ENCODE data around the gene KIAA1328. TPM values are rescaled to one million over a fixed set of nuclear protein-coding genes. Genes with fewer than 3 reads are reported as not detected.
A peak's percentile ranks its signal among the peaks of the same experiment; 100 is the strongest.

Gene KIAA1328
- total RNA-seq, 1 experiment from 2014 or later = 4.9 TPM

DNA sequence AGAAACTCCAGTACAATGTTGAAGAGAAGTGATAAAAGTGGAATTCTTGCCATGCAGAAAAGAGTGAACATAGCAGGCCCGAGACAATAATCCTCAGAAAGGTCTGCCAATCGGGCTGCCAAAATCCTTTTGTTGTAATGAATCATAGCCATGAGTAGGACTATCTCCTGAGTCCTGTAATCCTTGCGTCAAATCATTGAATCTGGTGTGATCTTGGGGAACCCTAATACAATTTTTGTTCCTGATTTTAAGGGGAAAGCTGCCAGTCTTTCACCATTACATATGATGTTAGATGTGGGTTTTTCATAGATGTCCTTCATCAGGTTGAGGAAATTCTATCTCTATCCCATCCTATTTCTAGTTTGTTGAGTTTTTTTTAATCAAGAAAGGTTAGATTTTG lies 2.4 kb upstream of the KIAA1328 start:
- Mint-ChIP-seq H3K4me3 (ENCODE audit: unreplicated experiment) (no peak overlapping the region), H3K36me3 (ENCODE audit: insufficient read depth, unreplicated experiment) (no peaks in the 10 kb centered on the region), H3K4me1 (ENCODE audit: low read depth, unreplicated experiment) (peaks cover 8% of the 10 kb centered on the region), H3K27me3 (ENCODE audit: insufficient read depth, unreplicated experiment) (no peaks in the 10 kb centered on the region), H3K9me3 (ENCODE audit: unreplicated experiment) (no peaks in the 10 kb centered on the region), H3K27ac (ENCODE audit: unreplicated experiment) (no peak overlapping the region)
- ChIA-PET POLR2A (no interaction called here), CTCF (no interaction called here)
- intact Hi-C loops (cut with micrococcal nuclease; ENCODE audit: unreplicated experiment) = no loop called here
- H3K36me3 ChIP-seq (ENCODE audit: control insufficient read depth, insufficient read depth, low read length) = no peaks in the 10 kb centered on the region
- no peaks in the 10 kb centered on the region for H3K4me1 ChIP-seq
- no peaks in the 10 kb centered on the region for H3K9me3 ChIP-seq
- BruUV-seq (replicated peaks) = no TSS peak
- no peak overlapping the region for H3K4me3 ChIP-seq (ENCODE audit: low read depth, low read length)
- no peaks in the 10 kb centered on the region for H3K27me3 ChIP-seq (replicated peaks; ENCODE audit: control insufficient read depth, insufficient read depth, low read length)
- no peak for TF ChIP-seq CTCF (IDR thresholded peaks at IDR 0.05; ENCODE audit: insufficient read depth in 1 of 2, low read depth in 1 of 2, low read length in 1 of 2, severe bottlenecking in 1 of 2, unreplicated experiment in 1 of 2)
- DNase-seq = no peak

DNA sequence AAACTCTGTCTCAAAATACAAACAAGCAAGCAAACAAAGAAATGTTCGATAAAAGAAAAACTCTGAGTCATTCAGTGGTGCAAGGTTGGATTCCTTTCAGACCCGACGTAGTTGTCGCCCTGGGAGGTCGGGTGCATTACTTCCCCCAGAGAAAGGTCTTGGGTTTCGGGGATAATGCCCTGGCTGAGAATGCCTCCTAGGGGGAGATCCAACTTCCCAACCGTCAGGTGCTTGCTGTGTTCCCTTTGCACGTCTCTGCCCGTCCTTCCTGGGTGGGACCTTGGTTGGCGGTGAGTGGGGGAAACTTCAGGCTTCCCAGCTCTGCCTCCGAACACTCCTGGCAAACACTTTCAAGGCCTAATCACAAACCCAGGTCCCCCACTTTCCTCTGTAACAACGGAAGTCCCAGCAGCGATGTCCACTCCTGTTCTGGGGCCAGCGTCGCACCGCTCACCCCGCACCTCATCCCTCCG lies 734 bp upstream of the KIAA1328 start:
- TF ChIP-seq CTCF (IDR thresholded peaks at IDR 0.05; ENCODE audit: insufficient read depth in 1 of 2, low read depth in 1 of 2, low read length in 1 of 2, severe bottlenecking in 1 of 2, unreplicated experiment in 1 of 2) = no peak
- H3K4me1 ChIP-seq = no peaks in the 10 kb centered on the region
- H3K9me3 ChIP-seq = no peaks in the 10 kb centered on the region
- POLR2A ChIA-PET = no interaction called here
- H3K4me1 Mint-ChIP-seq (ENCODE audit: low read depth, unreplicated experiment) = peaks cover 8% of the 10 kb centered on the region
- no peaks in the 10 kb centered on the region for H3K27me3 ChIP-seq (replicated peaks; ENCODE audit: control insufficient read depth, insufficient read depth, low read length)
- CTCF ChIA-PET = interaction anchor here (0.6 to 1.4 kb wide), 2 partner anchors 24 to 71 kb away, joined by 3 read pairs; no protein-coding TSS in a partner anchor
- no peaks in the 10 kb centered on the region for H3K27me3 Mint-ChIP-seq (ENCODE audit: insufficient read depth, unreplicated experiment)
- intact Hi-C loops (cut with micrococcal nuclease; ENCODE audit: unreplicated experiment) = no loop called here
- peak overlapping the region; percentile 90 for H3K27ac Mint-ChIP-seq (ENCODE audit: unreplicated experiment)
- BruUV-seq (replicated peaks) = TSS peak; percentile 40
- no peaks in the 10 kb centered on the region for H3K36me3 Mint-ChIP-seq (ENCODE audit: insufficient read depth, unreplicated experiment)
- peak overlapping the region; percentile 94 for H3K4me3 Mint-ChIP-seq (ENCODE audit: unreplicated experiment)
- DNase-seq = peak in 1 of 2 experiments; percentile 23
- peak overlapping the region; percentile 84 for H3K4me3 ChIP-seq (ENCODE audit: low read depth, low read length)
- H3K9me3 Mint-ChIP-seq (ENCODE audit: unreplicated experiment) = no peaks in the 10 kb centered on the region
- H3K36me3 ChIP-seq (ENCODE audit: control insufficient read depth, insufficient read depth, low read length) = no peaks in the 10 kb centered on the region

DNA sequence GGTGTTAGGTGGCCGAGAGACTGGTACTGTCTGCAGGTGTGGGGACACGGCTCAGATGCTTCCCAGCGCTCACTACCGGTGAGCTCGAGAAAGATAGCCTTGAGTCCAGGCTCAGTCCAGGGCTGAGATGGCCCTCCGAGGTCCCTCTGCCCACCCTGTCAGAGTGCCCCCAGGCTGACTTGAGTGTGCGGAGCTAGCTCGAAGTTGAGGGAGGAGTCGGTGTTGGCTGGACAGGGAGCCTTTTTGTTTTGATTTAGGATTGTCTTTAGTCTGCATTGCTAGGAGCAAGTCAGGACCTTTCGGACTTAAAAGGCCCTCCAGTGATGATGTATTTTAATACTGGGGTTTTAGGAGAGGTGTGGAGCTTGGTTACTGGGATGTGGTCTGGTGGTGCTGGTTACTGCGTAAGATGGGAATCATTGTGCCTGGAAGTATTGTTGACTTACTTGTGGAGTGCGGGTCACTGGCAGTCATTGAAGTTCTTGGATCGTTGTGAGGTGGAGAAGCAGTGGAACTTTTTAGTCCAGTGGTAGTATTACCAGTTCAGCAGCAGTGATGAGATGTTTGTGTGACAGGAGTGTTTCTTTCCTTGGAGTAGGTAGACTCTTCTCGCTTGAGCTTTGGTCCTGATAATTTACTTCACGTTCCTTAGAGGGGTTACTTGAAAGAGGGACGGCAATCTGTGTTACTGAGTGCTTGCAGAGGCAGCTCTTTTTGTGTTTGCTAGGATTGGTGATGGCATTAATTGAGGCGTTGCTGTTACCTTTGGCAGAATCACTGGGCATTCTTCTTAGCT lies 633 bp downstream of the KIAA1328 start:
- peak overlapping the region; percentile 57 for H3K27ac Mint-ChIP-seq (ENCODE audit: unreplicated experiment)
- Histone ChIP-seq H3K36me3 (ENCODE audit: control insufficient read depth, insufficient read depth, low read length) (no peaks in the 10 kb centered on the region), H3K9me3 (no peaks in the 10 kb centered on the region), H3K27me3 (replicated peaks; ENCODE audit: control insufficient read depth, insufficient read depth, low read length) (no peaks in the 10 kb centered on the region), H3K4me3 (ENCODE audit: low read depth, low read length) (peak overlapping the region; percentile 84), H3K4me1 (no peaks in the 10 kb centered on the region)
- no peaks in the 10 kb centered on the region for H3K36me3 Mint-ChIP-seq (ENCODE audit: insufficient read depth, unreplicated experiment)
- no peaks in the 10 kb centered on the region for H3K9me3 Mint-ChIP-seq (ENCODE audit: unreplicated experiment)
- H3K27me3 Mint-ChIP-seq (ENCODE audit: insufficient read depth, unreplicated experiment) = no peaks in the 10 kb centered on the region
- POLR2A ChIA-PET = interaction anchor here (0.7 kb wide), 1 partner anchor 118 kb away, joined by 3 read pairs; no protein-coding TSS in a partner anchor
- DNase-seq = peak in 1 of 2 experiments; percentile 2
- TF ChIP-seq CTCF (IDR thresholded peaks at IDR 0.05; ENCODE audit: insufficient read depth in 1 of 2, low read depth in 1 of 2, low read length in 1 of 2, severe bottlenecking in 1 of 2, unreplicated experiment in 1 of 2) = no peak
- H3K4me3 Mint-ChIP-seq (ENCODE audit: unreplicated experiment) = peak overlapping the region; percentile 94
- BruUV-seq (replicated peaks) = TSS peak; percentile 44
- peaks cover 8% of the 10 kb centered on the region for H3K4me1 Mint-ChIP-seq (ENCODE audit: low read depth, unreplicated experiment)
- CTCF ChIA-PET = interaction anchor here (1.4 kb wide), 1 partner anchor 70 kb away, joined by 3 read pairs; no protein-coding TSS in a partner anchor
- intact Hi-C loops (cut with micrococcal nuclease; ENCODE audit: unreplicated experiment) = no loop called here

Data from Caco-2 (cell line).